Measurements from ENCODE around the gene BCDIN3D.

The BCDIN3D gene

GRCh38 chr12:49854976-49855375 lies 12.1 kb upstream of the BCDIN3D start:
- no peak for DNase-seq

- no peak for DNase-seq
Measured at GRCh38 chr12:49853671-49854070, 10.8 kb upstream of the BCDIN3D start.

GRCh38 chr12:49847161-49847560 lies 4.3 kb upstream of the BCDIN3D start:
- DNase-seq: no peak

- no peak for DNase-seq
Measured at GRCh38 chr12:49846032-49846431, 3.1 kb upstream of the BCDIN3D start.

- DNase-seq: no peak
Measured at GRCh38 chr12:49843876-49844437, 1.1 kb upstream of the BCDIN3D start.

GRCh38 chr12:49843411-49843810 lies 505 bp upstream of the BCDIN3D start:
- no peak for DNase-seq

GRCh38 chr12:49838973-49839633 lies 3.8 kb downstream of the BCDIN3D start:
- peak; percentile 65 to 72 for DNase-seq

GRCh38 chr12:49832836-49833421 lies 10.0 kb downstream of the BCDIN3D start:
- DNase-seq: no peak

GRCh38 chr12:49831717-49832116 lies 11.2 kb downstream of the BCDIN3D start:
- no peak for DNase-seq

GRCh38 chr12:49828133-49829091 lies 14.5 kb downstream of the BCDIN3D start, which contains the start of gene NCKAP5L:
NCKAP5L (minus strand) TSS chr12:49828413; CDS start chr12:49804044, 24,369 bp downstream.
- DNase-seq: peak; percentile 87 to 92

- peak in 1 of 2 experiments; percentile 21 for DNase-seq
Measured at GRCh38 chr12:49827401-49828099, 15.4 kb downstream of the BCDIN3D start.

- DNase-seq: no peak
Measured at GRCh38 chr12:49827051-49827400, 15.9 kb downstream of the BCDIN3D start.

- no peak for DNase-seq
Measured at GRCh38 chr12:49825971-49826421, 16.9 kb downstream of the BCDIN3D start.

- DNase-seq: peak; percentile 40 to 57
Measured at GRCh38 chr12:49825360-49825970, 17.4 kb downstream of the BCDIN3D start.

- peak; percentile 85 to 86 for DNase-seq
Measured at GRCh38 chr12:49824895-49825294, 18.0 kb downstream of the BCDIN3D start.

GRCh38 chr12:49824416-49824815 lies 18.5 kb downstream of the BCDIN3D start:
- no peak for DNase-seq

- DNase-seq: no peak
Measured at GRCh38 chr12:49823951-49824350, 19.0 kb downstream of the BCDIN3D start.

- DNase-seq: no peak
Measured at GRCh38 chr12:49823350-49823749, 19.6 kb downstream of the BCDIN3D start.

GRCh38 chr12:49821373-49822287 lies 21.3 kb downstream of the BCDIN3D start:
- DNase-seq: no peak

GRCh38 chr12:49819786-49820185 lies 23.1 kb downstream of the BCDIN3D start:
- DNase-seq: no peak
